Islet of Langerhans (tissue), 1 donor: Measurements from ENCODE around the gene VSIR.

ENCODE experiments used
- FAIRE-seq: peaks from one replicate; lab custom pipeline; 2011; peaks lifted over from hg19 to GRCh38; lab: Jason Lieb, UNC

Gene VSIR

GRCh38 chr10:71806704-71807556 is 33.6 kb upstream of the VSIR start:
- FAIRE-seq = no peak

DNA sequence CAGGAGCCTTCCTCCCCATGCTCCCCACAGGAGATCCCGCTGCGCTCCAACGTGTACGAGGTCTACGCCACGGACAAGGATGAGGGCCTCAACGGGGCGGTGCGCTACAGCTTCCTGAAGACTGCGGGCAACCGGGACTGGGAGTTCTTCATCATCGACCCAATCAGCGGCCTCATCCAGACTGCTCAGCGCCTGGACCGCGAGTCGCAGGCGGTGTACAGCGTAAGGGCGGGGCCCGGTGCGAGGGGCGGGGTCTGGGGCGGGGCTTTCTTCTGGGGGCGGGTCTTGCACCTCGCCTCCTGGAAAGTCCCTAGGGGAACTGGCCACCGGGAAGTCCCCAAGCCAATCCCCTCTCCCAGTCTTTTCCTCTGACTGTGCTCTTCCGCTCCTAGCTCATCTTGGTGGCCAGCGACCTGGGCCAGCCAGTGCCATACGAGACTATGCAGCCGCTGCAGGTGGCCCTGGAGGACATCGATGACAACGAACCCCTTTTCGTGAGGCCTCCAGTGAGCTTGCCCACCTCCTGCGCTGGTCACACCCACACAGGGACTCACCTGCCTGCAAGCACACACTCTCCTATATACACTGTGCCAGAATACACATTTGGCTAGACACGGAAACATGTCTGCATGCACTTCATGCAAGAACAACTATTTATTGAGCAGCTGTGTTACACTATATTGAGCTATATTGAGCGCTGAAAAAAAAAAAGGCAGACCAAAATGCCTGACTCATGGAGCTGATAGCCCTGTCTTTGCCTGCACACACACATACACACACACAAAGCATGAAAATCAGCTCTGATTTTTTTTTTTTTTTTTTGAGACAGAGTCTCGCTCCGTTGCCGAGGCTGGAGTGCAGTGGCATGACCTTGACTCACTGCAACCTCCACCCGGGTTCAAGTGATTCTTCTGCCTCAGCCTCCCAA is 32.7 kb upstream of the VSIR start:
- FAIRE-seq = no peak

- no peak for FAIRE-seq
These were observed 30.8 kb upstream of the VSIR start for GRCh38 chr10:71804077-71804476.

DNA sequence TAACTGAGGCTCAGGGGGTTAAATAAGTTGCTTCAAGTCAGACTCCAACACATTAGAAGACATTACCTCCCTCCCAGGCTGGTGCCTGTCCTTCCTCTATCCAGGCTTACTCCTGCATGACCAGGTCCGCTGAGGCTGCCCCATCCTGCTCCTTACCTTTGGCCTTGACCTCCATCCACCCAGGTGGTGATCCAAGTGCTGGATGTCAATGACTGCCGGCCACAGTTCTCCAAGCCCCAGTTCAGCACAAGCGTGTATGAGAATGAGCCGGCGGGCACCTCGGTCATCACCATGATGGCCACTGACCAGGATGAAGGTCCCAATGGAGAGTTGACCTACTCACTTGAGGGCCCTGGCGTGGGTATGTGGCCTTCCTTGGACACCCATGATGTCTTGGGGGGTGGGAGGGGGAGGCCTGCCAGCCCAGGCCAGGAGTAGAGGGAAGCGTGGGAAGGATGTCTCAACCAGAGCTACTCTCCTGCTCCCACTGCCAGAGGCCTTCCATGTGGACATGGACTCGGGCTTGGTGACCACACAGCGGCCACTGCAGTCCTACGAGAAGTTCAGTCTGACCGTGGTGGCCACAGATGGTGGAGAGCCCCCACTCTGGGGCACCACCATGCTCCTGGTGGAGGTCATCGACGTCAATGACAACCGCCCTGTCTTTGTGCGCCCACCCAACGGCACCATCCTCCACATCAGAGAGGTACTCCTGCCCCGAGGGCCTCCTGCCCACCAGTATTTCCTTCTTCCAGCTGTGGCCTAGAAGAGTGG is 29.6 kb upstream of the VSIR start:
- no peak for FAIRE-seq

GRCh38 chr10:71802235-71802634 is 28.9 kb upstream of the VSIR start:
- no peak for FAIRE-seq

- no peak for FAIRE-seq
These were observed 28.0 kb upstream of the VSIR start for GRCh38 chr10:71801361-71801760.

DNA sequence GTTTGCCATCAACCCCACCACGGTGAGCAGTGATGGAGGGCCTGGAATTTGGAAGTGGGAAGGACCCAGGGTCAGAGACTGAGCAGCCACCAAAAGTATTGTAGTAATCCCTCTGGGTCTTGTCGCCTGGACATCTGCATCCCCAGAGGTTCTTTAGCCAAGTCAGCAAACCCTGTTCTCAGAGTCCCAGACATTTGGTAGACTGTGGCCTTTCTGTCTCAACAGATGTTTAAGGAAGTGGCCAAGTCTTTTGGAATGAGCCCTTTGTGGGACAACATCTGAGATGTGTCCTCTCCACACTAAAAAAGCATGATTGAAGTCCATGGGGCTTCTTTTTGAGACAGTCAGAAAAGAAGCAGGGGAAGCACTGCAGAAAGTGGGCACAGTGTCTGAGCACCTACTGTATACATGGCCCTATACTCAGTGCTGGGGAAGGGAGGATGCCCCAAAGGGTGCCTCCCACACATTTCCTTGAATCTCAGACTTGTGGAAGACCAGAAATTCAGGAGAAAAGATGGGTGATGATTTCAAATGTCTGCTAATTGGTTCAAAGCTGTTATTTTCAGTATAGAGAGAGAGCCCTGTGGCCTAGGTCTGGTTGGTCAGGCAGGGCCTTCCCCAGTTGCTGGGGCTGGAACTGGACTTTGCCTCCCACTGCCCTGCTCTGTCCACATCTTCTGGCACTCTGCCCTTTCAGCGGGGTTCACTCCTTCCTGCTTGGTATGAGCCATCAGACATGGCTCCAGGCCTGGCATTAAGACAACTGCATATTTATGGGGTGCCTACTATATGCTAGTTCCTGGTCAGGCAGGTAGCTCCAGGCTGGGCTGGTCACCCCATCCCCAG is 26.5 kb upstream of the VSIR start:
- FAIRE-seq = no peak

GRCh38 chr10:71799112-71799511 is 25.8 kb upstream of the VSIR start:
- FAIRE-seq = no peak

- FAIRE-seq = no peak
These were observed 24.9 kb upstream of the VSIR start for GRCh38 chr10:71798308-71798624.

DNA sequence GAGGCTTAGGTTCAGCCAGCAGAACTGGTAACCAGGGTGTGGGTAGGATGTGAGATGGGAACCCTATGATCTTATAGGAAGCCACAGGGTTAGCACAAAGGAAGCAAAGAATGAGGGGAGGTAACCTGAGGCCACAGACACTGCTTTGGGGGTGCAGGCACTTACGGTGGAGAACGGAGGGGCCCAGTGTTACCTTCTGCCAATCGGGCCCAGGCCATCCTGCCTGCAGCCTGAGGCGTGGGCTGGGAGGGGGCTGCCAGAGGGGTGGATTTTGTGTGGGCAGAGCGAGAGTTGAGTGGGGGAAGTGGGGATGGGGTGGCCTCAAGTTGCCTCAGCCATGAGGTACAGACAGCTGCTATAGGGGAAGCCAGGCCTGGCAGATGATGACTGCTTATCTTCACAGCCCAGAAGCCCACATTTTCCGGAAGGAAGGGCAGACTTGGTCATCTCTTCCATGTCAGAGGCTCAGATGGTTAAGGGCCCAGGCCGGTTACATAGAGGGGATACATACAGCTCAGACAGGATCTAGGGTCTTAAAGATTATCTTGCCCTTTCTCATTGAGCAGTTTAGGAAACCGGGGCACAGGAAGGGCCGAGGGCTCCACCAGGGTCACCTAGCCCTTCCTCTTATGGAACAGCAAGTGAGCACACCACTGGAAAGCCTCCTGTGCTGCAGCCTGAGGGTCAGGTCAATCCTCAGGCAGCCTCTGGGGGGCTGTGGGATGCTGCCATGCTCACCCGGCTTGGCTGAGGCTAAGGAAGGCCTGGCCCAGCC is 24.4 kb upstream of the VSIR start:
- FAIRE-seq = no peak

DNA sequence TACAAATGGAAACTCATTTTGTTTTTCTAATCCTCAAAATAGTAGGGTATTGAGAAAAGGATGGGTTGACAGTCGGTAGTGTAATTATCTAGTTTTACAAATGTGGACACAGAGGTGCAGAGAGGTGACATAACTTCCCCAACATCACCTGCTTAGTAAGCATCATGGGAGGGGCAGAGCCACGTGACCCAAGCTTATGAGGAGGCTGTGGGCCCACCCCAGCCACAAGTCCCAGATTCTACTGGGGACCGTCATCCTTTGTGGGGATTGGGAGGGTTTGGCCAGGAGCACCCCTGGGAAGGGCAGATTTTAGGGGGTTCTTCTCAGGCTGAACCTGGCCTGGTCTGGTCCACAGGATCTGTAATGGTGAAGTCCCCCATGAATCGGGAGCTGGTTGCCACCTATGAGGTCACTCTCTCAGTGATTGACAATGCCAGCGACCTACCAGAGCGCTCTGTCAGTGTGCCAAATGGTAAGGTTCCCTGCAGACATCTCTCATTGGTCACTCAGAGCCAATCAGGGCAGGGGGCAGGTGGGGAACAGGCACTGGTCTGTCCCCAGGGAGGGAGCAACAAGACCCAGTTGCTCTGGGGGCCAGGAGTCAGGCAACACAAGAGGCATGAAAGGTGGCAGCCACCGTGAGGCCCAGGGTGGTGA is 23.6 kb upstream of the VSIR start:
- FAIRE-seq = no peak

DNA sequence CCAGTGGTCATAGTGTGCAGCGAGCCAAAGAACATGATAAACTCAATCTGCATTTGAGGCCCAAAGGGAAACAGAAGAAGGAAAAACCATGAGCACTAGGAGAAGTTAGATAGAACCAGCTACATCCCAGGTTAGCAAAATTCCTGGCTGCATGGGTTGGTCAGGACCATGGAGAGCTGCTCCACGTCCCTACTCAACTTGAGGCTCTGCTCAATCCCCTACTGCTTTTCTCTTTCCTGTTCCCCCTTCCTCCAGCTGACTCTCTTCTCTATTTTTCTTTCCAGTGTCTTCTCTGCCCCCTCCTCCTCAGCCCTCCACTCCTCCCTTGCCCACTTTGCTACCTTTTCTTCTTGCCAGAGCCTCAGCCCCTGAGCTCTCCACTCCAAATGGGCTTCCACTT is 21.9 kb upstream of the VSIR start:
- FAIRE-seq = no peak

GRCh38 chr10:71790749-71791440 is 17.6 kb upstream of the VSIR start:
- no peak for FAIRE-seq

DNA sequence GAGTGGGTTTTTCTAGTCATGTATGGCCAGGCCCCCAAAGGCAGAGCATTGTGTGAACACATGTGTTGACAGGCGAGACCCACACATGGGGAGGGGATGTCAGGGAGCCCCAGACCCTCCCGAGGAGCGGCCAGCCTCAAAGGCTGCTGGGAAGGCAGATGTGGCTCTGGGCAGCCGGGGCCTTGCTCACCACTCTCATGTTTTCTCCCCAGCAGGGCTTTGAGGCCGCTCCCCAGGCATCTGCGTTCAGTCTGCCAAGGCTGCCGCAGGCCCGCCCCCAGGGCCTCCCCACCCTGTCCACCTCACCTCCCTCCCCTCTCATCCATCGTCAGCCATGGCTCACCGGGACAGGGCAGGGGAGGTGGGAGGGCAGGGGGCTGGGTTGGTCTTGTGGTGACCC is 16.6 kb upstream of the VSIR start:
- no peak for FAIRE-seq

DNA sequence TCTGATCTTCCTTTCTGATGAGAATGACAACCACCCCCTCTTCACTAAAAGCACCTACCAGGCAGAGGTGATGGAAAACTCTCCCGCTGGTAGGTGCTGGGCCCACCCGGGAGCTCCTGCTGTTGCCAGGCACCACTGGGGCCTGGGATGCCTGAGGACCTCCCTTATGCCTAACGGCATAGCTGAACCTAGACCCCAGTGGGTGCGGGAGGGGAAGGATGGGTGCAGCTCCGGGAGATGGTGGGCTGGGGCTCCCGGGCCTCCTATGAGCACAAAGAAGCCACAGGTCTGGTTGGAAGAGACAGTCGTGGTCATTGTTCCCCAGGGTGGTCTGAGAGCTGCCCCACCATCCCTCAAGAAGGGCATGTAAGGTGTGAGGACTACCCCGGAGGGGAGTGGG is 15.6 kb upstream of the VSIR start:
- FAIRE-seq = no peak

DNA sequence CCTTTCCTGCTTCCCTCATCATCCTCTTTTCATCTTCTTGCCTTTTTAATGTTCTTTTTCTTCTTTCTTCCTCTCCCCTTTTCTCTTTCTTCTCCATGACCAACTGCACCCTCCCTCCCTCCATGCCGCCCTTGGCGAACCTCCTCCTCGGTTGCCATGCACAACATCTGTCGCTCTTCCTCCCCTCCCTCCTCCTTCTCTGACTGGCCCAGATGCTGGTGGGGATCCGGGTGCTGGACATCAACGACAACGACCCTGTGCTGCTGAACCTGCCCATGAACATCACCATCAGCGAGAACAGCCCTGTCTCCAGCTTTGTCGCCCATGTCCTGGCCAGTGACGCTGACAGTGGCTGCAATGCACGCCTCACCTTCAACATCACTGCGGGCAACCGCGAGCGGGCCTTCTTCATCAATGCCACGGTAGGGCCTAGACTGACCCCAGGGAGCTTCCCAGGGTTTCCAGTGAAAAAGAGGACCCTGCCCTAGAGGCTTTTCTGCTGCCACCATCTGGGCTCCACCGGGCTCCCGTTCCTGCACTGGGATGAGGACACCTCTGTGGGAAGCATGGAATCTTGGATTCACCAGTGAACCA is 11.5 kb upstream of the VSIR start:
- FAIRE-seq = no peak

DNA sequence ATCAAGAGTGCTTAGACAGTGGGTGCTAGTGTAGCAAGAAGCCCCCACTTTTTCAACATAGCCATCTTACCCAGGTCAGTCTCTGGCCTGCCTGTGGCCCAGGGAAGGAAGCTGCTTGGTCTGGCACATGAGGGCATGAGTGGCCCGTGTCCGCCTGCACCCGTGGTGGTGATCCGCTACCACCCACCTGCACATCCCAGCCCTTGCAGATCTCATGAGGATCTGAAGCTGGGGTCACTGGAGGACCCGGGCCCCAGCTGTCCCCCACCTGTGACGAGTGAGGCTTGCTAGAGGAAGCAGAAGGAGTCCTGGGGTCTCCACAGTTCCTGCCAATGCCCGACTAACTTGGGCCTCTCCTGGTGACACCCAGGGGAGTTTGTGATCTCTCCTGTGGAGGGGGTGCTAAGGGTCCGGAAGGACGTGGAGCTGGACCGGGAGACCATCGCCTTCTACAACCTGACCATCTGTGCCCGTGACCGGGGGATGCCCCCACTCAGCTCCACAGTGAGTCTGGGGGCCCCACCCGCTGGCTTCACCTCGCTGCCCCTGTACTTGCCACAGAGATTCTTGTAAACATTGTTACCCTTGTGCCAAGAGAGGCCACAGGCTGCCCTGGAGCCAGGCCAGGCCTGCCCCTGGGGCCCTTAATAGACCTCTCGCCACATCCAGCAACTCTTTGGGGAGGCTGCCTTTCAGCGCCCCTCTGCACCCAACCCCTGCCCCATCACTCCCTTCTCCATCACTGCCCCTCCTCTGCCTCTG is 10.8 kb upstream of the VSIR start:
- FAIRE-seq = no peak

DNA sequence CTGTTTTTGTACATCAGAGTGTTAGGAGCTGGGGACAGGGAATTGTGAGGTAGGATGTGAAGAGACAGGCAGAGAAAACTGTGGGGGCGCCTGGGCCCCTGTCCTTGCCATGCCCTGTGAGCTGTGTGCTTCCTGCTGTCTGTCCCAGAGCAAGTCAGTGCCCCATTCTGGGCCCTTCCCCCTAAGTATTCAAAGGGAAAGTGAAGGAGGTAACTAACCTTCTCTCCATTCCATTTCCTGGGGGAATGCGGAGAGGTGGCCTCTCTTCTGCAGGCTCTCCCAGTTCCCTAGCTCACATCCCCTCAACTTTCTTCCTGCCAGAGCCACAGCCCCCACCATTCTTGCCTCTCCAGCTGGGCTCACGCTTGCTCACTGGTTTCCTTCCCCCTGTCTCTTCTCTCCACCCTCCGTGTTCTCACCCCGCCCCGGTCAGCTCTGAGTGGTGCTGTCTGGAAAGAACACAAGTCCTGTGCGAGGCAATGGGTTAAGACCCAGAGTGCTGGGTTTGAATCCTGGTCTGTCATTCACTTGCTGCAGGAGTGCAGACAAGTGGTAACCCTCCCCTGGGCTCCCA is 9.7 kb upstream of the VSIR start:
- no peak for FAIRE-seq
